ENCODE data around the gene KLHL22. TPM values are rescaled to one million over a fixed set of nuclear protein-coding genes. Genes with fewer than 3 reads are reported as not detected.
A peak's percentile ranks its signal among the peaks of the same experiment; 100 is the strongest.
"Not testable (repeated sequence)": the region's sequence is repeated elsewhere in the genome, so short reads cannot be mapped to it uniquely, and the experiment has no call there.

The KLHL22 gene
- total RNA-seq, 1 experiment from 2014 or later = 36.2 TPM

DNA sequence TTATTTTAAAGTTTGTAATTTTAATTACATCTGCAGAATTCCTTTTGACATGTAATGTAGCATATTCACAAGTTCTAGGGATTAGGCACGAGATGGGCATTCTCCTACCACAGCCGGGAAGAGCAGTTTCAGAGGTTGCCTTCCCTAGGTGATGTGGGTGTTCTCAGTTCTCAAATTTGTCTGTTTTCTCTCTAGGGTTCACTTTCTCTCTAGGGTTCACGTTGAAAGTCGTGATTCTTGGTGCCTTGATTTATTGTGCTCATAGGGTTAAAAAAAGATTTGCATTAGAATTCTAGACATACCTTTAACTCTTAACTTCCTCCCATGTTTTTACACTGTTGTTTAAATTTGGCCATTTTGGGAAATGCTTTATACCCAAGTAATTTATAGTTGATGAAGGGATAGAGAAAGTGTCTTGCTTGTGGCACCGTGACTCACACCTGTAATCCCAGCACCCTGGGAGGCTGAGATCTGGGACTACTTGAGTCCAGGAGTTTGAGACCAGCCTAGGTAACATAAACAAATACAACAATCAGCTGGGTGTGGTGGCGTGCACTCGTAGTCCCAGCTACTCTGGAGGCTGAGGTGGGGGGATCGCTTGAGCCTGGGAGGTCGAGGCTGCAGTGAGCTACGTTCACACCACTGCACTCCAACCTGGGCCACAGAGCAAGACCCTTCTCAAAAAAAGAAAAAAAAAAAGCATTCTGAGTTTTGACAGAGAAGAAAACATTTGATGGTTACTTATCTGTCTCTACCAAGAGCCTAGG lies 15.4 kb upstream of the KLHL22 start:
- H3K4me1 ChIP-seq (ENCODE audit: insufficient read depth, low read length, poor library complexity, severe bottlenecking) = peaks cover 14% of the 10 kb centered on the region
- no peaks in the 10 kb centered on the region for H3K9me3 ChIP-seq (ENCODE audit: low read depth, low read length, poor library complexity, severe bottlenecking)
- TF ChIP-seq, protein P1, sequence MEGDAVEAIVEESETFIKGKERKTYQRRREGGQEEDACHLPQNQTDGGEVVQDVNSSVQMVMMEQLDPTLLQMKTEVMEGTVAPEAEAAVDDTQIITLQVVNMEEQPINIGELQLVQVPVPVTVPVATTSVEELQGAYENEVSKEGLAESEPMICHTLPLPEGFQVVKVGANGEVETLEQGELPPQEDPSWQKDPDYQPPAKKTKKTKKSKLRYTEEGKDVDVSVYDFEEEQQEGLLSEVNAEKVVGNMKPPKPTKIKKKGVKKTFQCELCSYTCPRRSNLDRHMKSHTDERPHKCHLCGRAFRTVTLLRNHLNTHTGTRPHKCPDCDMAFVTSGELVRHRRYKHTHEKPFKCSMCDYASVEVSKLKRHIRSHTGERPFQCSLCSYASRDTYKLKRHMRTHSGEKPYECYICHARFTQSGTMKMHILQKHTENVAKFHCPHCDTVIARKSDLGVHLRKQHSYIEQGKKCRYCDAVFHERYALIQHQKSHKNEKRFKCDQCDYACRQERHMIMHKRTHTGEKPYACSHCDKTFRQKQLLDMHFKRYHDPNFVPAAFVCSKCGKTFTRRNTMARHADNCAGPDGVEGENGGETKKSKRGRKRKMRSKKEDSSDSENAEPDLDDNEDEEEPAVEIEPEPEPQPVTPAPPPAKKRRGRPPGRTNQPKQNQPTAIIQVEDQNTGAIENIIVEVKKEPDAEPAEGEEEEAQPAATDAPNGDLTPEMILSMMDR (conservative IDR thresholded peaks at IDR 0.05; ENCODE audit: low read depth, low read length) = no peak
- no peak for TF ChIP-seq EZH2 (IDR thresholded peaks at IDR 0.05; ENCODE audit: borderline replicate concordance, low read depth, low read length, poor library complexity, severe bottlenecking)
- no peak overlapping the region for H3K4me3 ChIP-seq (ENCODE audit: low read depth, low read length, poor library complexity, severe bottlenecking)
- no peaks in the 10 kb centered on the region for H3K36me3 ChIP-seq (ENCODE audit: insufficient read depth, low read length, poor library complexity, severe bottlenecking)
- H3K27ac ChIP-seq (ENCODE audit: low read depth, low read length, poor library complexity, severe bottlenecking) = peak overlapping the region; percentile 40
- CTCF ChIA-PET = no interaction called here
- intact Hi-C loops (cut with micrococcal nuclease; ENCODE audit: unreplicated experiment) = no loop called here
- no peak for DNase-seq (ENCODE audit: low spot score)
- no TSS peak for BruUV-seq (replicated peaks)
- POLR2A ChIA-PET (ENCODE audit: low non-redundant PET) = interaction anchor here (0.6 kb wide), 1 partner anchor 138 kb away, joined by 3 read pairs; no protein-coding TSS in a partner anchor
- no peaks in the 10 kb centered on the region for H3K27me3 ChIP-seq (replicated peaks; ENCODE audit: insufficient read depth, low read depth, low read length, poor library complexity)

DNA sequence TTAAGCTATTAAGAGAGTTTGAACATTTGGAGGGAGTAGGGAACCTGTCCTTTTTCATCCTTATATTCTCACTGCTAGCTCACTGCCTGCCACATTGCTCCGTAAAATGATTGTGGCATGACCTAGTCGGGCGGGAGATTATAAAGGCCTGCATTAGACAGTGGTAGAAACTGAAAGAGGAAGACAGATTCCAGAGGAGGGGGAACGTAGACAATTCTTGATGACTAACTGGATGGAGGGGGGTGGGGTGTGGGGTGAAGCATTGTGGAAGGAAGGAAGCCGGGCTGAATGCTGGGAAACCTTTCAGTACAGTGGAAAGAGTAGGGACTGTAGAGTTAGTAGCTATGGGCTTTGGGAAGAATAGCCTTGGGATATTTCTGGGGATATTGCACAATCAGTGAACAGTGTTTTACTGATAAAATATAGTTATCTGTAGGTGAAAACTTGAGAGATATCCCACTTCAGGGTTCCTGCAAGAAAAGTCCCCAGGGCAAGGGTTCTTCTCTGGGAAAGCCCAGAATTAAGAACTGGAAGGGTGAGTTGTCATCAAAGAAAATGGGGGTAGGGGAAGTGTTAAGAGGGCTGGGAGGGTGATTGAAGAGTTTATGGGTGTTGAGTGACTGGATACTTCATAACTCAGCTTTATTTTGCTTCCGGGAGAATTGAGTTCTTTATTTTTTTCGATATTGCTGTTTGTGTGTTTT lies 13.9 kb upstream of the KLHL22 start:
- Histone ChIP-seq H3K36me3 (ENCODE audit: insufficient read depth, low read length, poor library complexity, severe bottlenecking) (no peaks in the 10 kb centered on the region), H3K4me3 (ENCODE audit: low read depth, low read length, poor library complexity, severe bottlenecking) (peak overlapping the region; percentile 89), H3K4me1 (ENCODE audit: insufficient read depth, low read length, poor library complexity, severe bottlenecking) (peaks cover 14% of the 10 kb centered on the region), H3K27ac (ENCODE audit: low read depth, low read length, poor library complexity, severe bottlenecking) (peak overlapping the region; percentile 60), H3K9me3 (ENCODE audit: low read depth, low read length, poor library complexity, severe bottlenecking) (no peaks in the 10 kb centered on the region), H3K27me3 (replicated peaks; ENCODE audit: insufficient read depth, low read depth, low read length, poor library complexity) (no peaks in the 10 kb centered on the region)
- DNase-seq (ENCODE audit: low spot score) = peak; percentile 90
- ChIA-PET CTCF (no interaction called here), POLR2A (ENCODE audit: low non-redundant PET) (no interaction called here)
- intact Hi-C loops (cut with micrococcal nuclease; ENCODE audit: unreplicated experiment) = no loop called here
- TF ChIP-seq EZH2 (IDR thresholded peaks at IDR 0.05; ENCODE audit: borderline replicate concordance, low read depth, low read length, poor library complexity, severe bottlenecking) = no peak
- TF ChIP-seq, protein P1 (conservative IDR thresholded peaks at IDR 0.05; ENCODE audit: low read depth, low read length) = no peak
- BruUV-seq (replicated peaks) = no TSS peak

DNA sequence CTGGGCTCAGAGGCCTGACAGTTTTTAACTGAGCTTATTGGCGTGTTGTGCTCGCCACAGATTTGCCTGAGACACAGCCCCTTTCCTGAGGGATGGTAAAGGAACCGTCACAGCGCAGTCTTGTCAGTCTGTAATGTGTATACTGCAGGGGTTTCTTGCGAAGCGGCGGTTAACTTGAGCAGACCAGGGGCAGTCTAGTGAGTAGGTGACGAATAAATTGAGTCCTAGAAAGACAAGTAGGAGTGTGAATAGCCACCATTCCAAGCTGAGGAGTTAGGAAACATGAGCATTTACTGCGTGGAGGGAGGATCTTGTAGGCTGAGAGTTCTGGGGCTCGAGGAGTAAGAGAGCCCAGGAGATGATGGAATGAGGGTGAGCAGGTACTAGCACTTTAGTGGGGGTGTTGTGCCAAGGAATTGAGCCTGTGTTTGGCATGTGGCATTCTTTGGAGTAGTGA lies 13.2 kb upstream of the KLHL22 start:
- Histone ChIP-seq H3K4me1 (ENCODE audit: insufficient read depth, low read length, poor library complexity, severe bottlenecking) (peaks cover 21% of the 10 kb centered on the region), H3K36me3 (ENCODE audit: insufficient read depth, low read length, poor library complexity, severe bottlenecking) (no peaks in the 10 kb centered on the region), H3K9me3 (ENCODE audit: low read depth, low read length, poor library complexity, severe bottlenecking) (no peaks in the 10 kb centered on the region), H3K27me3 (replicated peaks; ENCODE audit: insufficient read depth, low read depth, low read length, poor library complexity) (no peaks in the 10 kb centered on the region), H3K4me3 (ENCODE audit: low read depth, low read length, poor library complexity, severe bottlenecking) (peak overlapping the region; percentile 89), H3K27ac (ENCODE audit: low read depth, low read length, poor library complexity, severe bottlenecking) (peak overlapping the region; percentile 60)
- ChIA-PET POLR2A (ENCODE audit: low non-redundant PET) (no interaction called here), CTCF (interaction anchor here (0.6 kb wide), 1 partner anchor 90 kb away, joined by 7 read pairs; no protein-coding TSS in a partner anchor)
- TSS peak; percentile 82 for BruUV-seq (replicated peaks)
- TF ChIP-seq EZH2 (IDR thresholded peaks at IDR 0.05; ENCODE audit: borderline replicate concordance, low read depth, low read length, poor library complexity, severe bottlenecking) = no peak
- TF ChIP-seq, protein P1 (conservative IDR thresholded peaks at IDR 0.05; ENCODE audit: low read depth, low read length) = no peak
- no peak for DNase-seq (ENCODE audit: low spot score)
- intact Hi-C loops (cut with micrococcal nuclease; ENCODE audit: unreplicated experiment) = no loop called here

DNA sequence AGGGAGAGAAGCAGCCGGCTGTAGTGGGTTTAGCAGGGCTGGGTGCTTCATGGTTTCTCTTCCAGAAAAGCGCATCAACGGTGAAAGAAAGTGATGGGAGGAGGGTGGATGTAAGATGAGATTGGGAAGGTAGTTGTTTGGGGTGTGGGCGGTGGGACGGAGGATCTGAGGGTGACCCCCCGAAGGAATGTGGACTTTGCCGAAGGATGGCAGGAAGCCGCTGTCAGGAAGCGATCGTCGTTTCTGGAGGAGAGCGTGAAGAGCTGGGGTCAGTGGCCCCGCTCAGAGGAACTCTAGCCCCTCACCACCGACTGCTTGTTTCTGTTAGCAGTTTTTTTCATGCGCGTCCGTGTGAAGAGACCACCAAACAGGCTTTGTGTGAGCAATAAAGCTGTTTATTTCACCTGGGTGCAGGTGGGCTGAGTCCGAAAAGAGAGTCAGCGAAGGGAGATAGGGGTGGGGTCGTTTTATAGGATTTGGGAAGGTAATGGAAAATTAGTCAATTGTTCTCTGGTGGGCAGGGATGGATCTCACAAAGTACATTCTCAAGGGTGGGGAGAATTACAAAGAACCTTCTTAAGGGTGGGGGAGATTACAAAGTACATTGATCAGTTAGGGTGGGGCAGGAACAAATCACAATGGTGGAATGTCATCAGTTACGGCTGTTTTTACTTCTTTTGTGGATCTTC lies 12.6 kb upstream of the KLHL22 start:
- H3K36me3 ChIP-seq (ENCODE audit: insufficient read depth, low read length, poor library complexity, severe bottlenecking); H3K9me3 ChIP-seq (ENCODE audit: low read depth, low read length, poor library complexity, severe bottlenecking); intact Hi-C loops (cut with micrococcal nuclease; ENCODE audit: unreplicated experiment); H3K27me3 ChIP-seq (replicated peaks; ENCODE audit: insufficient read depth, low read depth, low read length, poor library complexity); DNase-seq (ENCODE audit: low spot score); BruUV-seq (replicated peaks): not testable (repeated sequence)
- ChIA-PET CTCF (interaction anchor here (0.6 kb wide), 1 partner anchor 90 kb away, joined by 7 read pairs; no protein-coding TSS in a partner anchor), POLR2A (ENCODE audit: low non-redundant PET) (interaction anchor here (0.6 kb wide), 1 partner anchor 38 kb away, joined by 16 read pairs; no protein-coding TSS in a partner anchor)
- Histone ChIP-seq H3K4me3 (ENCODE audit: low read depth, low read length, poor library complexity, severe bottlenecking) (peak overlapping the region; percentile 89), H3K4me1 (ENCODE audit: insufficient read depth, low read length, poor library complexity, severe bottlenecking) (peaks cover 22% of the 10 kb centered on the region), H3K27ac (ENCODE audit: low read depth, low read length, poor library complexity, severe bottlenecking) (peak overlapping the region; percentile 95)
